Measurements from ENCODE around the gene SPATS2L.

- TF ChIP-seq CTCF (IDR thresholded peaks at IDR 0.05; ENCODE audit: low read length): no peak
- no peak for TF ChIP-seq EZH2 (optimal IDR thresholded peaks at IDR 0.05; ENCODE audit: low read depth, low read length)
Measured at GRCh38 chr2:200340508-200341224, 34.2 kb downstream of the SPATS2L start.

Data from MM.1S (cell line).